H1 (cell line): ENCODE results near the gene USP20. TPM values are rescaled to one million over a fixed set of nuclear protein-coding genes. Genes with fewer than 3 reads are reported as not detected.

Experiments used
- ATF3 ChIP-seq: IDR thresholded peaks from 2 replicates; pipeline ENCODE4 v1.6.1; 2011; ENCODE audit warnings: low read depth, mild to moderate bottlenecking, low read length; ENCODE audit not compliant: insufficient read depth
- BACH1 ChIP-seq: IDR thresholded peaks from 2 replicates; pipeline ENCODE4 v1.6.1; 2012; ENCODE audit warnings: low read length, improper control_type of control experiment
- CTBP2 ChIP-seq: IDR thresholded peaks from 2 replicates; pipeline ENCODE4 v1.7.0; 2011; ENCODE audit warnings: borderline replicate concordance, mild to moderate bottlenecking, moderate library complexity, mixed read lengths, low read length; ENCODE audit not compliant: insufficient read depth, insufficient read length
- EGR1 ChIP-seq: IDR thresholded peaks from 2 replicates; pipeline ENCODE4 v1.6.1; 2011; ENCODE audit warnings: low read depth, low read length, borderline replicate concordance
- POU5F1 ChIP-seq: IDR thresholded peaks from 2 replicates; pipeline ENCODE4 v1.6.1; 2011; ENCODE audit warnings: low read depth, mild to moderate bottlenecking, low read length, moderate library complexity
- RFX5 ChIP-seq: IDR thresholded peaks from 2 replicates; pipeline ENCODE4 v1.6.1; 2011; ENCODE audit warnings: low read depth, low read length, improper control_type of control experiment, borderline replicate concordance
- polyA plus RNA-seq, 7 experiments: library from polyadenylated mRNA; depleted of rRNA in 3 of 7; stranded (reverse) in 5 of 7; unstranded in 2 of 7; fragments of >200 nt in 5 of 7; fragments of 200-250 nt in 2 of 7; gene quantifications; 1 replicate in 5 of 7; 2 replicates in 1 of 7; 4 replicates in 1 of 7; pipeline versions ENCODE4 v1.2.1 to v1.2.3, GENCODE V29; 2011 to 2013; ENCODE audit warnings: missing spikeins in 2 of 7, mixed read lengths in 2 of 7
- total RNA-seq: library from RNA; stranded (reverse); fragmentation: NEBNext Ultra II Directional; extraction: Animal tissue kit (Norgen Biotek cat#: 25700); gene quantifications from 2 replicates; pipeline ENCODE4 v1.2.1, GENCODE V29; 2021

Gene USP20
- total and polyA plus RNA-seq, 2 of the 8 experiments (the other 6 are each of a cell fraction or from before 2014, with no cell fraction given): 13.4 to 23.0 TPM

- TF ChIP-seq ATF3 (no peak), BACH1 (no peak), POU5F1 (no peak), RFX5 (no peak), CTBP2 (no peak), EGR1 (no peak)
Measured at GRCh38 chr9:129923589-129923988, 88.3 kb downstream of the USP20 start (continued).
